WTC11 (cell line): ENCODE results near the gene BCL7B. TPM values are rescaled to one million over a fixed set of nuclear protein-coding genes. Genes with fewer than 3 reads are reported as not detected.
A peak's percentile ranks its signal among the peaks of the same experiment; 100 is the strongest.
"Not testable (repeated sequence)": the region's sequence is repeated elsewhere in the genome, so short reads cannot be mapped to it uniquely, and the experiment has no call there.

Experiments
- ATAC-seq: fragments of 200-7000 bp; cut with Tn5 transposase; 2 replicates; pipeline ENCODE4 v1.10.0; 2021; ENCODE audit warnings: mild to moderate bottlenecking, moderate library complexity
- CTCF ChIA-PET: fragments of 300-600 bp; sonication (Branson Sonifier 250); formaldehyde crosslinking; loops from one replicate; lab custom pipeline; 2021; ENCODE audit warnings: antibody characterized with exemption; lab: Charles Lee
- POLR2A ChIA-PET: fragments of 350-600 bp; sonication (Branson Sonifier 250); formaldehyde crosslinking; loops from one replicate; lab custom pipeline; 2021; ENCODE audit warnings: antibody characterized with exemption; lab: Charles Lee
- DNase-seq: peaks from one replicate; pipeline ENCODE4 v3.0.0; 2021; ENCODE audit warnings: low spot score
- H3K27ac Mint-ChIP-seq: 2 replicates; pipeline ENCODE4 v1.8.0; 2021; ENCODE audit warnings: mixed read lengths
- H3K27me3 Mint-ChIP-seq: 2 replicates; pipeline ENCODE4 v1.8.0; 2021; ENCODE audit warnings: low read depth, mild to moderate bottlenecking, moderate library complexity, mixed read lengths
- H3K36me3 Mint-ChIP-seq: 2 replicates; pipeline ENCODE4 v1.8.0; 2021; ENCODE audit warnings: mixed read lengths
- H3K4me1 Mint-ChIP-seq: 2 replicates; pipeline ENCODE4 v1.8.0; 2022; ENCODE audit warnings: mixed read lengths
- H3K4me3 Mint-ChIP-seq: 2 replicates; pipeline ENCODE4 v1.8.0; 2021; ENCODE audit warnings: mild to moderate bottlenecking, moderate library complexity, mixed read lengths
- H3K9me3 Mint-ChIP-seq: 2 replicates; pipeline ENCODE4 v1.8.0; 2021; ENCODE audit warnings: mixed read lengths
- ETV6 ChIP-seq: sonication (generic); formaldehyde crosslinking; IDR thresholded peaks from 2 replicates; pipeline ENCODE4 v1.8.1; 2022; ENCODE audit warnings: mild to moderate bottlenecking, missing genetic modification reagents
- GRHL2 ChIP-seq: fragments of 250-450 bp; sonication (Bioruptor Pico); IDR thresholded peaks from 2 replicates; pipeline ENCODE4 v1.8.0; 2022; ENCODE audit warnings: mild to moderate bottlenecking, moderate library complexity; ENCODE audit not compliant: insufficient replicate concordance, severe bottlenecking
- IRF2 ChIP-seq: sonication (generic); formaldehyde crosslinking; IDR thresholded peaks from 2 replicates; pipeline ENCODE4 v1.8.0; 2022; ENCODE audit warnings: low read depth, missing genetic modification reagents, borderline replicate concordance
- MLX ChIP-seq: sonication (generic); formaldehyde crosslinking; IDR thresholded peaks from 2 replicates; pipeline ENCODE4 v1.8.1; 2023; ENCODE audit warnings: mild to moderate bottlenecking, missing genetic modification reagents, moderate library complexity
- MXD4 ChIP-seq: fragments of 250-450 bp; sonication (Bioruptor Pico); IDR thresholded peaks from 2 replicates; pipeline ENCODE4 v1.8.0; 2021; ENCODE audit warnings: mild to moderate bottlenecking, moderate library complexity, borderline replicate concordance
- NFYB ChIP-seq: sonication (generic); formaldehyde crosslinking; conservative IDR thresholded peaks from 2 replicates; pipeline ENCODE4 v1.8.0; 2022; ENCODE audit warnings: low read depth, missing genetic modification reagents
- OVOL2 ChIP-seq: fragments of 250-450 bp; sonication (Bioruptor Pico); IDR thresholded peaks from 2 replicates; pipeline ENCODE4 v1.9.0; 2021; ENCODE audit warnings: mild to moderate bottlenecking, borderline replicate concordance
- PRRX2 ChIP-seq: fragments of 250-450 bp; sonication (Bioruptor Pico); IDR thresholded peaks from 2 replicates; pipeline ENCODE4 v1.8.0; 2021; ENCODE audit warnings: mild to moderate bottlenecking
- TP53 ChIP-seq: sonication (generic); formaldehyde crosslinking; IDR thresholded peaks from 2 replicates; pipeline ENCODE4 v1.8.1; 2023; ENCODE audit warnings: mild to moderate bottlenecking, missing genetic modification reagents
- ZBTB21 ChIP-seq: sonication (generic); formaldehyde crosslinking; IDR thresholded peaks from 2 replicates; pipeline ENCODE4 v1.8.1; 2023; ENCODE audit warnings: mild to moderate bottlenecking, missing genetic modification reagents, borderline replicate concordance
- ZMAT4 ChIP-seq: fragments of 250-450 bp; sonication (Bioruptor Pico); IDR thresholded peaks from 2 replicates; pipeline ENCODE4 v1.9.0; 2021; ENCODE audit warnings: mild to moderate bottlenecking
- ZNF121 ChIP-seq: sonication (generic); formaldehyde crosslinking; IDR thresholded peaks from 2 replicates; pipeline ENCODE4 v1.8.0; 2023; ENCODE audit warnings: missing genetic modification reagents
- ZNF138 ChIP-seq: sonication (generic); formaldehyde crosslinking; conservative IDR thresholded peaks from 2 replicates; pipeline ENCODE4 v1.8.1; 2022; ENCODE audit warnings: mild to moderate bottlenecking, moderate library complexity, missing genetic modification reagents
- ZNF219 ChIP-seq: sonication (generic); formaldehyde crosslinking; IDR thresholded peaks from 2 replicates; pipeline ENCODE4 v1.8.0; 2023; ENCODE audit warnings: missing genetic modification reagents, mild to moderate bottlenecking, borderline replicate concordance
- ZNF232 ChIP-seq: sonication (generic); formaldehyde crosslinking; IDR thresholded peaks from 2 replicates; pipeline ENCODE4 v1.8.0; 2022; ENCODE audit warnings: mild to moderate bottlenecking, missing genetic modification reagents
- ZNF263 ChIP-seq: sonication (generic); formaldehyde crosslinking; IDR thresholded peaks from 2 replicates; pipeline ENCODE4 v1.8.1; 2022; ENCODE audit warnings: low read depth, mild to moderate bottlenecking, moderate library complexity, missing genetic modification reagents
- ZNF317 ChIP-seq: sonication (generic); formaldehyde crosslinking; IDR thresholded peaks from 2 replicates; pipeline ENCODE4 v1.8.1; 2023; ENCODE audit warnings: low read depth, mild to moderate bottlenecking, moderate library complexity, missing genetic modification reagents, borderline replicate concordance
- ZNF423 ChIP-seq: fragments of 250-450 bp; sonication (Bioruptor Pico); IDR thresholded peaks from 2 replicates; pipeline ENCODE4 v2.1.2; 2022; ENCODE audit warnings: mild to moderate bottlenecking, moderate library complexity
- total RNA-seq: library from RNA; stranded (reverse); gene quantifications from 3 replicates; pipeline ENCODE4 v1.2.3, GENCODE V29; 2021
- TF ChIP-seq, protein P1 (sequence below): sonication (generic); formaldehyde crosslinking; IDR thresholded peaks from 2 replicates; pipeline ENCODE4 v1.8.0; 2023; ENCODE audit warnings: missing genetic modification reagents, mild to moderate bottlenecking, borderline replicate concordance
- TF ChIP-seq, protein P2 (sequence below): fragments of 250-450 bp; sonication (Bioruptor Pico); IDR thresholded peaks from 2 replicates; pipeline ENCODE4 v1.9.0; 2021; ENCODE audit warnings: mild to moderate bottlenecking
- TF ChIP-seq, protein P3 (sequence below): fragments of 250-450 bp; sonication (Bioruptor Pico); IDR thresholded peaks from 2 replicates; pipeline ENCODE4 v2.1.2; 2022; ENCODE audit warnings: mild to moderate bottlenecking, moderate library complexity

Gene BCL7B
- total RNA-seq, 1 experiment from 2014 or later = 28.5 TPM

- TF ChIP-seq ETV6 (CRISPR knock-in tag) = no peak
- no peak for TF ChIP-seq MXD4
- TF ChIP-seq ZBTB21 (CRISPR knock-in tag) = no peak
- no peak for TF ChIP-seq ZNF219 (CRISPR knock-in tag)
- TF ChIP-seq IRF2 (CRISPR knock-in tag) = no peak
- no peak for TF ChIP-seq ZNF263
- TF ChIP-seq ZNF423 (CRISPR knock-in tag) = no peak
- TF ChIP-seq, protein P1, sequence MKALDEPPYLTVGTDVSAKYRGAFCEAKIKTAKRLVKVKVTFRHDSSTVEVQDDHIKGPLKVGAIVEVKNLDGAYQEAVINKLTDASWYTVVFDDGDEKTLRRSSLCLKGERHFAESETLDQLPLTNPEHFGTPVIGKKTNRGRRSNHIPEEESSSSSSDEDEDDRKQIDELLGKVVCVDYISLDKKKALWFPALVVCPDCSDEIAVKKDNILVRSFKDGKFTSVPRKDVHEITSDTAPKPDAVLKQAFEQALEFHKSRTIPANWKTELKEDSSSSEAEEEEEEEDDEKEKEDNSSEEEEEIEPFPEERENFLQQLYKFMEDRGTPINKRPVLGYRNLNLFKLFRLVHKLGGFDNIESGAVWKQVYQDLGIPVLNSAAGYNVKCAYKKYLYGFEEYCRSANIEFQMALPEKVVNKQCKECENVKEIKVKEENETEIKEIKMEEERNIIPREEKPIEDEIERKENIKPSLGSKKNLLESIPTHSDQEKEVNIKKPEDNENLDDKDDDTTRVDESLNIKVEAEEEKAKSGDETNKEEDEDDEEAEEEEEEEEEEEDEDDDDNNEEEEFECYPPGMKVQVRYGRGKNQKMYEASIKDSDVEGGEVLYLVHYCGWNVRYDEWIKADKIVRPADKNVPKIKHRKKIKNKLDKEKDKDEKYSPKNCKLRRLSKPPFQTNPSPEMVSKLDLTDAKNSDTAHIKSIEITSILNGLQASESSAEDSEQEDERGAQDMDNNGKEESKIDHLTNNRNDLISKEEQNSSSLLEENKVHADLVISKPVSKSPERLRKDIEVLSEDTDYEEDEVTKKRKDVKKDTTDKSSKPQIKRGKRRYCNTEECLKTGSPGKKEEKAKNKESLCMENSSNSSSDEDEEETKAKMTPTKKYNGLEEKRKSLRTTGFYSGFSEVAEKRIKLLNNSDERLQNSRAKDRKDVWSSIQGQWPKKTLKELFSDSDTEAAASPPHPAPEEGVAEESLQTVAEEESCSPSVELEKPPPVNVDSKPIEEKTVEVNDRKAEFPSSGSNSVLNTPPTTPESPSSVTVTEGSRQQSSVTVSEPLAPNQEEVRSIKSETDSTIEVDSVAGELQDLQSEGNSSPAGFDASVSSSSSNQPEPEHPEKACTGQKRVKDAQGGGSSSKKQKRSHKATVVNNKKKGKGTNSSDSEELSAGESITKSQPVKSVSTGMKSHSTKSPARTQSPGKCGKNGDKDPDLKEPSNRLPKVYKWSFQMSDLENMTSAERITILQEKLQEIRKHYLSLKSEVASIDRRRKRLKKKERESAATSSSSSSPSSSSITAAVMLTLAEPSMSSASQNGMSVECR = no peak
- TF ChIP-seq ZMAT4 (CRISPR knock-in tag) = no peak
- no peak for TF ChIP-seq MLX (CRISPR knock-in tag)
- POLR2A ChIA-PET = interaction anchor here (0.5 kb wide), 1 partner anchor 30 kb away, joined by 4 read pairs; no protein-coding TSS in a partner anchor
- ATAC-seq = no peak
- H3K4me1 Mint-ChIP-seq = no peaks in the 10 kb centered on the region
- H3K4me3 Mint-ChIP-seq = no peak overlapping the region
- H3K9me3 Mint-ChIP-seq = no peaks in the 10 kb centered on the region
- CTCF ChIA-PET = no interaction called here
- peak overlapping the region; percentile 83; the same call in 1 of the 2 replicates for H3K27ac Mint-ChIP-seq
- no peaks in the 10 kb centered on the region for H3K27me3 Mint-ChIP-seq
- DNase-seq = no peak
- H3K36me3 Mint-ChIP-seq = peaks cover 33% of the 10 kb centered on the region
Observed at GRCh38 chr7:73536479-73536878, 21.0 kb downstream of the BCL7B start.

GRCh38 chr7:73535918-73536317 is 21.6 kb downstream of the BCL7B start:
- not testable (repeated sequence) for H3K27me3 Mint-ChIP-seq, H3K27ac Mint-ChIP-seq, H3K9me3 Mint-ChIP-seq, ATAC-seq
- POLR2A ChIA-PET = interaction anchor here (0.6 kb wide), 1 partner anchor 162 kb away, joined by 3 read pairs; no protein-coding TSS in a partner anchor
- peaks cover 30% of the 10 kb centered on the region for H3K36me3 Mint-ChIP-seq
- peak; percentile 74 for TF ChIP-seq ZNF121 (CRISPR knock-in tag)
- TF ChIP-seq, all 79 proteins: peak for 1; not testable (repeated sequence) for 78
- H3K4me3 Mint-ChIP-seq, CTCF ChIA-PET, DNase-seq, H3K4me1 Mint-ChIP-seq: not testable (repeated sequence)

DNA sequence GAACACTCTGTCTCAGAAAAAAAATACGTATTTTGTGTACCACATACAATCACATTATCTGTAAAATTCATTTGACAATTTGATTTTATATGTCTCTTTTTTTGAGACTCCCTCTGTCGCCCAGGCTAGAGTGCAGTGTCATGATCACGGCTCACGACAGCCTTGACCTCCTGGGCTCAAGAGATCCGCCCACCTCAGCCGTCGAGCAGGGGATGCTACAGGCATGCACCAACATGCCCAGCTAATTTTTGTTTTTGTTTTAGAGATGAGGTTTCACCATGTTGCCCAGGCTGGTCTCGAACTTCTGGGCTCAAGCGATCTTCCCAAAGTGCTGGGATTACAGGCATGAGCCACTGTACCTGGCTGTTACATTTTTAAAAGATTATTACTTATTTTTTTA is 23.7 kb downstream of the BCL7B start:
- Mint-ChIP-seq H3K9me3 (no peaks in the 10 kb centered on the region), H3K27me3 (no peaks in the 10 kb centered on the region), H3K4me3 (no peak overlapping the region), H3K36me3 (peaks cover 16% of the 10 kb centered on the region), H3K4me1 (no peaks in the 10 kb centered on the region), H3K27ac (no peak overlapping the region)
- POLR2A ChIA-PET = no interaction called here
- ATAC-seq (peak; percentile 60; the same call in 1 of the 2 replicates), DNase-seq (no peak)
- TF ChIP-seq ZNF317 (no peak), PRRX2 (CRISPR knock-in tag) (no peak), ZNF423 (CRISPR knock-in tag) (no peak), ZNF121 (CRISPR knock-in tag) (no peak), GRHL2 (no peak)
- CTCF ChIA-PET = no interaction called here

- Mint-ChIP-seq H3K36me3 (peaks cover 7% of the 10 kb centered on the region), H3K9me3 (no peaks in the 10 kb centered on the region), H3K27me3 (no peaks in the 10 kb centered on the region), H3K4me1 (peaks cover 5% of the 10 kb centered on the region), H3K4me3 (no peak overlapping the region), H3K27ac (no peak overlapping the region)
- ChIA-PET CTCF (no interaction called here), POLR2A (no interaction called here)
- ATAC-seq (no peak), DNase-seq (no peak)
- no peak for TF ChIP-seq ZNF138 (CRISPR knock-in tag)
- TF ChIP-seq ZNF423 (CRISPR knock-in tag) = no peak
- TF ChIP-seq, protein P2, sequence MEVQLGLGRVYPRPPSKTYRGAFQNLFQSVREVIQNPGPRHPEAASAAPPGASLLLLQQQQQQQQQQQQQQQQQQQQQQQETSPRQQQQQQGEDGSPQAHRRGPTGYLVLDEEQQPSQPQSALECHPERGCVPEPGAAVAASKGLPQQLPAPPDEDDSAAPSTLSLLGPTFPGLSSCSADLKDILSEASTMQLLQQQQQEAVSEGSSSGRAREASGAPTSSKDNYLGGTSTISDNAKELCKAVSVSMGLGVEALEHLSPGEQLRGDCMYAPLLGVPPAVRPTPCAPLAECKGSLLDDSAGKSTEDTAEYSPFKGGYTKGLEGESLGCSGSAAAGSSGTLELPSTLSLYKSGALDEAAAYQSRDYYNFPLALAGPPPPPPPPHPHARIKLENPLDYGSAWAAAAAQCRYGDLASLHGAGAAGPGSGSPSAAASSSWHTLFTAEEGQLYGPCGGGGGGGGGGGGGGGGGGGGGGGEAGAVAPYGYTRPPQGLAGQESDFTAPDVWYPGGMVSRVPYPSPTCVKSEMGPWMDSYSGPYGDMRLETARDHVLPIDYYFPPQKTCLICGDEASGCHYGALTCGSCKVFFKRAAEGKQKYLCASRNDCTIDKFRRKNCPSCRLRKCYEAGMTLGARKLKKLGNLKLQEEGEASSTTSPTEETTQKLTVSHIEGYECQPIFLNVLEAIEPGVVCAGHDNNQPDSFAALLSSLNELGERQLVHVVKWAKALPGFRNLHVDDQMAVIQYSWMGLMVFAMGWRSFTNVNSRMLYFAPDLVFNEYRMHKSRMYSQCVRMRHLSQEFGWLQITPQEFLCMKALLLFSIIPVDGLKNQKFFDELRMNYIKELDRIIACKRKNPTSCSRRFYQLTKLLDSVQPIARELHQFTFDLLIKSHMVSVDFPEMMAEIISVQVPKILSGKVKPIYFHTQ (CRISPR knock-in tag) = no peak
- TF ChIP-seq NFYB (CRISPR knock-in tag) = no peak
- no peak for TF ChIP-seq MXD4
- no peak for TF ChIP-seq TP53 (CRISPR knock-in tag)
- TF ChIP-seq, protein P3, sequence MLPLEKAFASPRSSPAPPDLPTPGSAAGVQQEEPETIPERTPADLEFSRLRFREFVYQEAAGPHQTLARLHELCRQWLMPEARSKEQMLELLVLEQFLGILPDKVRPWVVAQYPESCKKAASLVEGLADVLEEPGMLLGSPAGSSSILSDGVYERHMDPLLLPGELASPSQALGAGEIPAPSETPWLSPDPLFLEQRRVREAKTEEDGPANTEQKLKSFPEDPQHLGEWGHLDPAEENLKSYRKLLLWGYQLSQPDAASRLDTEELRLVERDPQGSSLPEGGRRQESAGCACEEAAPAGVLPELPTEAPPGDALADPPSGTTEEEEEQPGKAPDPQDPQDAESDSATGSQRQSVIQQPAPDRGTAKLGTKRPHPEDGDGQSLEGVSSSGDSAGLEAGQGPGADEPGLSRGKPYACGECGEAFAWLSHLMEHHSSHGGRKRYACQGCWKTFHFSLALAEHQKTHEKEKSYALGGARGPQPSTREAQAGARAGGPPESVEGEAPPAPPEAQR (CRISPR knock-in tag) = no peak
- no peak for TF ChIP-seq OVOL2 (CRISPR knock-in tag)
- TF ChIP-seq ZNF232 (CRISPR knock-in tag) = no peak
Observed at GRCh38 chr7:73532224-73532623, 25.3 kb downstream of the BCL7B start.
